DMS 273 (cell line): ENCODE measurements around the gene ELF1.
"Not testable (repeated sequence)": the region's sequence is repeated elsewhere in the genome, so short reads cannot be mapped to it uniquely, and the experiment has no call there.

Source experiments
- DNase-seq: peaks from one replicate; lab custom pipeline; 2025; ENCODE audit not compliant: unreplicated experiment; lab: John Stamatoyannopoulos, UW

The ELF1 gene

GRCh38 chr13:40895227-40896184 is 123.6 kb downstream of the ELF1 start:
- DNase-seq = no peak

- DNase-seq = not testable (repeated sequence)
Measured at GRCh38 chr13:40893573-40893972, 125.5 kb downstream of the ELF1 start.

GRCh38 chr13:40886017-40886416 is 133.1 kb downstream of the ELF1 start:
- no peak for DNase-seq

- DNase-seq = not testable (repeated sequence)
Measured at GRCh38 chr13:40884175-40884574, 134.9 kb downstream of the ELF1 start.
